ENCODE data around the gene TMEM259.

The TMEM259 gene

DNA sequence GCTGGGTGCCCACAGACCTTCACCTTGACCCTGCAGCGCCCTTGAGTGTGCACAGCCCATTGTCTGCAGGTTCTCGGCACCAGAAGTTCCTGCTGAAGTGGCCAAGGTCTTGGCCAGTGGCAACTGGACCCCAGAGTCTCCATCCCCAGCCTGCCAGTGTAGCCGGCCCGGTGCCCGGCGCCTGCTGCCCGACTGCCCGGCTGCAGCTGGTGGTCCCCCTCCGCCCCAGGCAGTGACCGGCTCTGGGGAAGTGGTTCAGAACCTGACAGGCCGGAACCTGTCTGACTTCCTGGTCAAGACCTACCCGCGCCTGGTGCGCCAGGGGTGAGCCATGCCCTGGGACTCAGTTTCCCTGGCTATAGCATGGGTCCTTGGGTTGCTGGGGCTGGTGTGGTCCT lies 34.1 kb upstream of the TMEM259 start:
- no peak for DNase-seq

DNA sequence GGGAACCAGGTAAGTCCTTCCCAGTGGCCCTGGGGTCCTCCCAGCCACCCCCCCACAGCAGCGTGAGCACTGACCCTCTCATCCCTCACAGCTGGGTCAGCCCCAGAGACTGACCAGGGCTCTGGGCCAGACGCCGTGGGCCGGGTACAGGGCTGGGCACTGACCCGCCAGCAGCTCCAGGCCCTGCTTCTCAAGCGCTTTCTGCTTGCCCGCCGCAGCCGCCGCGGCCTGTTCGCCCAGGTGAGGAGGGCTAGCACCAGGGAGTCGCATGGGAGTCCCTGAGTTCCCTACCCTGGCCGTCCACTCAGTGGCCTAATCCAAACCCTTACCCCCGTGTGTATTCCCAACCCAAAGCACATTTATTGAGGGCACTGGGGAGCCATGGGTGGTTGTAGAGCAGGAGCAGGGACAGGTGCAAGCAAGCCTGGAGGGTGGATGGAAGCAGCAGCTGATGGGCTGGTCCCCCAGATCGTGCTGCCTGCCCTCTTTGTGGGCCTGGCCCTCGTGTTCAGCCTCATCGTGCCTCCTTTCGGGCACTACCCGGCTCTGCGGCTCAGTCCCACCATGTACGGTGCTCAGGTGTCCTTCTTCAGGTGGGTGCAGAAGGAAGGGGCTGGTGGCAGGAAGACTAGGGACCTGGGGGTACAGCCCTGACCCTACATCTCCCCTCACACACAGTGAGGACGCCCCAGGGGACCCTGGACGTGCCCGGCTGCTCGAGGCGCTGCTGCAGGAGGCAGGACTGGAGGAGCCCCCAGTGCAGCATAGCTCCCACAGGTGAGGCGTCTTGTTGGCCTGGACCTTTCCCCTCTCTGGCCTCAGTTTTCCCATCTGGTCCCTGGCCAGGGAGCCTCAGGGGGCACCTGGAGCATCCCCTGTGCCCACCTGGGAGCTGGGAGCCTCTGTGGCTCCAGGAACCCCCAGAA lies 33.4 kb upstream of the TMEM259 start:
- no peak for DNase-seq

DNA sequence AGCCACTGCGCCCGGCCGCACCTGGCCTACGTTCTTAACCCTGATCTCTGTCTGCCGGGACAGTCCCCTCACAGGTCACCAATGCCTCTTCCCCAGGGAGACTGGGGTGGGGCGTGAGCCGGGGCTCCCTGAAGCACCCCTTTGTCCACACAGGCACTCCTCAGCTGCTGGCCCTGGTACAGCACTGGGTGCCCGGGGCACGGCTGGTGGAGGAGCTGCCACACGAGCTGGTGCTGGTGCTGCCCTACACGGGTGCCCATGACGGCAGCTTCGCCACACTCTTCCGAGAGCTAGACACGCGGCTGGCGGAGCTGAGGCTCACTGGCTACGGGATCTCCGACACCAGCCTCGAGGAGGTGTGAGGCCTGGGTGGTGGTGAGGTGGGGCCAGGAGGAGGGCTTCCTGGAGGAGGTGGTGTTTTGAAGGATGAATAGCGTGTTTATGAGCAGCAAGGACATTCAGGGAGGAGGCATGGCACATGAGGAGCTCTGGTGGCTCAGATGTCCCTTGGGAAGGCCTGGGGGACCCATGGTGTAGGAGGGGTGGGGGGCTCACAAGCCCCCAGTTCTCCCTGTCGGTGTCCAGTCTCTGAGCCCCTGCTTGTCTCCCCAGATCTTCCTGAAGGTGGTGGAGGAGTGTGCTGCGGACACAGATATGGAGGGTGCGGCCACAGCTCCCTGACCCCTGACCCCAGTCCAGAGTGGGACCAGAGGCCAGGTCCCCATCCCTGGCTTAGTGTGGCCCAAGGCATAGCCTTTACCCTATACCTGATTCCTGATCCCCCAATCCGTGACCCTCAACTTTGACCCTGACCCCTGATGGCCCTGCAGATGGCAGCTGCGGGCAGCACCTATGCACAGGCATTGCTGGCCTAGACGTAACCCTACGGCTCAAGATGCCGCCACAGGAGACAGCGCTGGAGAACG lies 32.5 kb upstream of the TMEM259 start:
- no peak for DNase-seq

DNA sequence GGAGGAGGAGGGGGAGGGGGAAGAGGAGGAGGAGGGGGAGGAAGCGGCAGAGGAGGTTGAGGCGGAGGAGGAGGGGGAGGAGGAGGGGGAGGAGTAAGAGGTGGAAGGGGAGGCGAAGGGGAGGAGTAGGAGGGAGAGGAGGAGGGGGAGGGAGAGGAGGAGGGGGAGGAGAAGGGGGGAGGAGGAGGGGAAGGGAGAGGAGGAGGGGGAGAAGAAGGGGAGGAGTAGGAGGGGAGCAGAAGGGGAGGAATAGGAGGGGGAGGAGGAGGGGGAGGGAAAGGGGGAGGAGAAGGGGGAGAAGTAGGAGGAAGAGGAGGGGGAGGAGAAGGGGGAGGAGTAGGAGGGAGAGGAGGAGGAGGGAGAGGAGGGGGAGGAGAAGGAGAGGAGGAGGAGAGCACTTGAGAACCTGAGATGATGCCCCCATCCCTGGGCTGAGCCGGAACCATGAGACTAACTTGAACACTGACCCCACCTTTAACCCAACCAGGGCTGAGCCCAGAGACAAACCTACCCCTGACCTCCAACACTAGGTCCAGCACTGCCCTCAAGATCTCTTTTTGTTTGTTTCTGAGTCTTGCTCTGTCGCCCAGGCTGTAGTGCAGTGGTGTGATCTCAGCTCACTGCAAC lies 31.5 kb upstream of the TMEM259 start:
- DNase-seq = no peak

DNA sequence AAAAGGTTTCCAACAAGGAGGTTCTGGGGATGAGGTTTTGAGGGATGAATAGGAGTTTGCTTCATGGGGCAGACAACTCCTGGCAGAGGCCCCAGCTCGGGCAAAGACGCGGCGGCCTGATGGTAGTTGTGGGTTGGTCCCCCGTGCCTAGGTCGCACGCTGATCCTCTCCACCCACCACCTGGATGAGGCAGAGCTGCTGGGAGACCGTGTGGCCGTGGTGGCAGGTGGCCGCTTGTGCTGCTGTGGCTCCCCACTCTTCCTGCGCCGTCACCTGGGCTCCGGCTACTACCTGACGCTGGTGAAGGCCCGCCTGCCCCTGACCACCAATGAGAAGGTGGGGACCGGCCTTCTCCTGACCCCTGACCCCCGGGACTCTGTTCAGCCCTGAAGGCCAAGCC lies 30.9 kb upstream of the TMEM259 start:
- DNase-seq = no peak

DNA sequence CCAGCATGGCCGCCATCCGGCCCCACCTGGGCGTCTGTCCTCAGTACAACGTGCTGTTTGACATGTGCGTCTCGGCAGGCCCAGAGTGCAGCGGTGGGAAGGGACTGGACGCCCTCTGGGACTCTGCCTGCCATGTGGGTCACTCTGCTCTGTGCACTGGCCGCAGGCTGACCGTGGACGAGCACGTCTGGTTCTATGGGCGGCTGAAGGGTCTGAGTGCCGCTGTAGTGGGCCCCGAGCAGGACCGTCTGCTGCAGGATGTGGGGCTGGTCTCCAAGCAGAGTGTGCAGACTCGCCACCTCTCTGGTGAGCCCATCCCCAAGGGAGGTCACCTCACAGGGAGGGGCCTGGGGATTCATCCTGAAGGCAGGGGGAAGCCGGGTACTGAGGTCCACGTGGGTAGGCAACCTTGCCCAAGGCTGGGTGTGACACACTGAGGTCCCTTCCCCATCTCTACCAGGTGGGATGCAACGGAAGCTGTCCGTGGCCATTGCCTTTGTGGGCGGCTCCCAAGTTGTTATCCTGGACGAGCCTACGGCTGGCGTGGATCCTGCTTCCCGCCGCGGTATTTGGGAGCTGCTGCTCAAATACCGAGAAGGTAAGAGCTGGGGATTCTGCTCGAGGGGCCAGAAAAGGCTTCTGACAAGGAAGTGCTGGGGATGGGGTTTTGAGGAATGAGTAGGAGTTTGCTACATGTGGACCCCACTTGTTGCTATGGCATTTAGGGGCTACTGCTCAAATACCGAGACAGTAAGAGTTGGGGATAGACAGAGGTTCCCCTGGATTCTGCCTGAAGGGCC lies 30.3 kb upstream of the TMEM259 start:
- DNase-seq = no peak

DNA sequence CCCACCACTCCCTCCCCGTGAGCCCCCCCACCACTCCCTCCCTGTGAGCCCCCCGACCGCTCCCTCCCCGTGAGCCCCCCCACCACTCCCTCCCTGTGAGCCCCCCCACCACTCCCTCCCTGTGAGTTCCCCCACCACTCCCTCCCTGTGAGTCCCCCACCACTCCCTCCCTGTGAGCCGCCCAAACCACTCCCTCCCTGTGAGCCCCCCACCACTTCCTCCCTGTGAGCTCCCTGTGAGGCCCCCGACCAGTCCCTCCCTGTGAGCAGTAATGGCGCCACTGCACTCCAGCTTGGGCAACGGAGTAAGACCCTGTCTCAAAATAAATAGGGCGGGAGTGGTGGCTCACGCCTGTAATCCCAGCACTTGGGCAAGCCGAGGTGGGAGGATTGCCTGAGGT lies 28.9 kb upstream of the TMEM259 start:
- DNase-seq = no peak

DNA sequence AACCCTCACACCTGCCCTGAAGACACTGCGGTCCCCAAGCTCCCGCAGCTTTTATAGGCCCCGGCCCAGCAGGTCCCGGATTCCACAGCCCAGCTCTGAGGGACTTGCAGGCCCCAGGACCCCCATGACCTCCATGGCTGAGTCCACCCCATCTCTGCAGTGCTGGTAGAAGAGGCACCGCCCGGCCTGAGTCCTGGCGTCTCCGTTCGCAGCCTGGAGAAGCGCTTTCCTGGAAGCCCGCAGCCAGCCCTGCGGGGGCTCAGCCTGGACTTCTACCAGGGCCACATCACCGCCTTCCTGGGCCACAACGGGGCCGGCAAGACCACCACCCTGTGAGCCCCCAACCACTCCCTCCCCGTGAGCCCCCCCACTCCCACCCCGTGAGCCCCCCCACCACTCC lies 28.2 kb upstream of the TMEM259 start:
- DNase-seq = no peak

DNA sequence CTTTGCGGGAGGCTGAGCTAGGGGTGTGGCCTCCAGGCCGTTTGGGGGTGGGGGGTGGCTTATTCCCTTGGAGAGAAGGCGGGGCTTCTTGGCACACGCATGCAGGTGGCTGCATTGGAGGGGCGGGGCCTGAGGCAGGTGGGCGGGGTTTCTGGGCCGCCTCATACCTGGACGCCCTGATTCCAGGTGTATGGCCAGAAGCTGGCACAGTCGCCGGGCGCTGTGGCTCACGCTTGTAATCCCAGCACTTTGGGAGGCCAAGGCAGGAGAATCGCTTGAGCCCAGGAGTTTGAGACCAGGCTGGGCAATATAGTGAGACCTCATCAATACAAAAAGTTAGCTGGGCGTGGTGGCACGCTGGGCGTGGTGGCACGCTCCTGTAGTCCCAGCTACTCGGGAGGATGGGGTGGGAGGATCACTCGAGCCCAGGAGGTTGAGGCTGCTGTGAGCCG lies 26.8 kb upstream of the TMEM259 start:
- no peak for DNase-seq

DNA sequence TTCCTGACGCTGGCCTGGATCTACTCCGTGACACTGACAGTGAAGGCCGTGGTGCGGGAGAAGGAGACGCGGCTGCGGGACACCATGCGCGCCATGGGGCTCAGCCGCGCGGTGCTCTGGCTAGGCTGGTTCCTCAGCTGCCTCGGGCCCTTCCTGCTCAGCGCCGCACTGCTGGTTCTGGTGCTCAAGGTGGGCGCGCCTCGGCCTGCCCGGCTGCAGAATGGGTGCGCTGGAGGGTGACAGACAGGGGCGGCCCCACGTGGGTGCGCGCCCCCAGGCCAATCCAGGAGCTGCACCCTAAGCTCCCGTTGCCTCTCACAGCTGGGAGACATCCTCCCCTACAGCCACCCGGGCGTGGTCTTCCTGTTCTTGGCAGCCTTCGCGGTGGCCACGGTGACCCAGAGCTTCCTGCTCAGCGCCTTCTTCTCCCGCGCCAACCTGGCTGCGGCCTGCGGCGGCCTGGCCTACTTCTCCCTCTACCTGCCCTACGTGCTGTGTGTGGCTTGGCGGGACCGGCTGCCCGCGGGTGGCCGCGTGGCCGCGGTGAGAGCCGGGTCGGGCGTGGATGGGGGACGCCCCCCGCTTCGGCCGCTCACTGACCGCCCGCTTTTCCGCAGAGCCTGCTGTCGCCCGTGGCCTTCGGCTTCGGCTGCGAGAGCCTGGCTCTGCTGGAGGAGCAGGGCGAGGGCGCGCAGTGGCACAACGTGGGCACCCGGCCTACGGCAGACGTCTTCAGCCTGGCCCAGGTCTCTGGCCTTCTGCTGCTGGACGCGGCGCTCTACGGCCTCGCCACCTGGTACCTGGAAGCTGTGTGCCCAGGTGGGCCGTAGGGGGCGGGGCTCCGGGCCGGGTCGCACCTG lies 26.1 kb upstream of the TMEM259 start:
- no peak for DNase-seq

DNA sequence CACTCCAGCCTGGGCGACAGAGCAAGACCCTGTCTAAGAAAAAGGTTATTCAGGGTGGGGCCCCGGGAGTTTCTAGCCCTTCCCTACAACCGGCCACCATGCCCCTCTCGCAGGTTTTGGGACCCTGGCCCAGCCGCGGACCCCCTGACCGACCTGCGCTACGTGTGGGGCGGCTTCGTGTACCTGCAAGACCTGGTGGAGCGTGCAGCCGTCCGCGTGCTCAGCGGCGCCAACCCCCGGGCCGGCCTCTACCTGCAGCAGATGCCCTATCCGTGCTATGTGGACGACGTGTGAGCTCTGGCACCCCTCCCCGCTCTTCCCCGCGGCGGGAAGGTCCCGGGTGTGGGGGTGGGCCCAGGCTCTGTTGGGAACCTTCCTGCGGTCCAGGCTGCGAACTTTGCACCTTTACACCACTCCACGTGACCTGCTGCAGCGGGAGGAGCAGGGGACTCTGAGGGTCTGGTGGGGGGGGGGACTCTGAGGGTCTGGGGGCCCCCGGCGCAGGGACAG lies 25.2 kb upstream of the TMEM259 start:
- DNase-seq = no peak

DNA sequence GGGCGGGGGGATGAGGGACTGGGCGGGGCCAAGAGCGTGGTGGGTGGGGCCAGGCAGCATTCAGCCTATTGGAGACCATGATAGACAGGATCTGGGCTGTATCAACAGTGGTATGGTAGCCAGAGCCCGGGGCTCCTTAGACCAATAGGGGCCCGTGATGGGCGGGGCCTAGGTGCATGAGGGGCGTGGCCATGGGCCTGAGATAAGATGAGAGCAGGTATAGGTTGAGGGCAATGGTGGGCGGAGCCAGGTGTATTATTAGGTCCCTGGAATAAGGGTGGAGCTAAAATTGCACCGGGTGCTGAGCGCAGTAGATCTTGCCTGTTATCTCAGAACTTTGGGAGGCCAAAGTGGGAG lies 24.3 kb upstream of the TMEM259 start:
- peak; percentile 72 for DNase-seq

DNA sequence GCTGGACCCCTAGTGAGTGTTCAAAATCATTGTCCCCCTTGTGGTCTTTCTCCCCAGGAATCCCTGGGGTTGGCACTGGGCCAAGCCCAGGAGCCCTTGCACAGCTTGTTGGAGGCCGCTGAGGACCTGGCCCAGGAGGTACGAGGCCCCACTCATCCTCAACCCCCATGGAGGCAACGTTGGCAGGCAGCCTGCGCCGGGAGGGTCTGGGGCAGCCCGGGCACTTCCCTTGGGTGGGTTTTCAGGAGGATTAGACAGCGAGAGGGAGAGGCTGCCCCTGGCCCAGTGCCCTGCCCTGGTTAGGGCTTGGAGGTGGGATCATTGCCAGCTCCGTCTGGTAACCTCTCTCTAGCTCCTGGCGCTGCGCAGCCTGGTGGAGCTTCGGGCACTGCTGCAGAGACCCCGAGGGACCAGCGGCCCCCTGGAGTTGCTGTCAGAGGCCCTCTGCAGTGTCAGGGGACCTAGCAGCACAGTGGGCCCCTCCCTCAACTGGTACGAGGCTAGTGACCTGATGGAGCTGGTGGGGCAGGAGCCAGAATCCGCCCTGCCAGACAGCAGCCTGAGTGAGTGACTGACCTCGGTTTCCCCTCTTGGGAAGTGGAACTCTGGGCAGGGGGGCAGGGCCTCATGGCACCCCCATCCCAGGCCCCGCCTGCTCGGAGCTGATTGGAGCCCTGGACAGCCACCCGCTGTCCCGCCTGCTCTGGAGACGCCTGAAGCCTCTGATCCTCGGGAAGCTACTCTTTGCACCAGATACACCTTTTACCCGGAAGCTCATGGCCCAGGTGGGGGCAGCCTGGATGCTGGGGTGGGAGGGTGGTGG lies 22.0 kb upstream of the TMEM259 start:
- no peak for DNase-seq

DNA sequence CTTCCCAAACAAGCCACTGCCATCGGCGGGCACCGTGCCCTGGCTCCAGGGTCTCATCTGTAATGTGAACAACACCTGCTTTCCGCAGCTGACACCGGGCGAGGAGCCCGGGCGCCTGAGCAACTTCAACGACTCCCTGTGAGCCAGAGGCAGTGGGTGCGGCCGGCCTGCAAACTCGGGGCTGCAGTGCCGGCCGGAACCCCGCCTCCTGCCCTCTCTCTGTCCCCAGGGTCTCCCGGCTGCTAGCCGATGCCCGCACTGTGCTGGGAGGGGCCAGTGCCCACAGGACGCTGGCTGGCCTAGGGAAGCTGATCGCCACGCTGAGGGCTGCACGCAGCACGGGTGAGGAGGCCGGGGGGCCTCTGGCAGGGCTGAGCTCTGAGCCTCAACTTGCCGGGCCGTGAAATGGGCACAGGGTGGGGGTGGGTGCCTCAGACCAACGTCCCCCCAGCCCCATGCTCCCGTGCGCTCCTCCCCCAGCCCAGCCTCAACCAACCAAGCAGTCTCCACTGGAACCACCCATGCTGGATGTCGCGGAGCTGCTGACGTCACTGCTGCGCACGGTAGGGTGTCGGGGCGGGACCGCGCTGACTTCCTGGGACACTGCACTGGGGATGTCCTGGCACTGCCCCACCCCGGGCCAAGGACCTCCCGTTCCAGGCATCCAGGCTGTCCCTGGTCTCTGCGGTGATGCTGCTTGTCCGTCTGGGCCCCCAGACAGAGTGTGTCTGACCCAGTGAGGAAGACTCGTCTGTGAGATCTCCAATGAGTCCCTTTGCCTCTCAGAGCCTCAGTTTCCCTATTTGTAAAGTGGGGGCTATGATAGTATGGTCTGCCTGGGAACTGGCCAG lies 21.1 kb upstream of the TMEM259 start:
- no peak for DNase-seq

DNA sequence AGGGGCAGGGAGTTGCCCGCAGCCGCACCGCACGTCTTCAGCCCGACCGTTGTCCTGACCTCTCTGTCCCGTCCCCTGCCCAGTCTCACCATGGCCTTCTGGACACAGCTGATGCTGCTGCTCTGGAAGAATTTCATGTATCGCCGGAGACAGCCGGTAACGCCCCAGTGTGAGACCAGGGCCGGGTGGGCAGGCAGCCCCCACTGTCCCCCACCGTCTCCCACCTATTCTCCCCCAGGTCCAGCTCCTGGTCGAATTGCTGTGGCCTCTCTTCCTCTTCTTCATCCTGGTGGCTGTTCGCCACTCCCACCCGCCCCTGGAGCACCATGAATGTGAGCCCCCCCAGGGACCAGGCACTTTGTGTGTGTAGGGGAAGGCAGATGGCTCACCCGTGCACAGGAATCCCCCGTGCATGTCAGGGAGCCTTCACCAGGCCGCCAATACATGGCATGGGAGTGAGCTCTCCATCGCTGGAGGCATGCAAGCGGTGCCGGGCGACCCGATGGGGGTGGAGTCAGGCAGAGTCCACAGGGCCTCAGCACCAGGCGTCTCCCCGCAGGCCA lies 20.4 kb upstream of the TMEM259 start:
- no peak for DNase-seq

DNA sequence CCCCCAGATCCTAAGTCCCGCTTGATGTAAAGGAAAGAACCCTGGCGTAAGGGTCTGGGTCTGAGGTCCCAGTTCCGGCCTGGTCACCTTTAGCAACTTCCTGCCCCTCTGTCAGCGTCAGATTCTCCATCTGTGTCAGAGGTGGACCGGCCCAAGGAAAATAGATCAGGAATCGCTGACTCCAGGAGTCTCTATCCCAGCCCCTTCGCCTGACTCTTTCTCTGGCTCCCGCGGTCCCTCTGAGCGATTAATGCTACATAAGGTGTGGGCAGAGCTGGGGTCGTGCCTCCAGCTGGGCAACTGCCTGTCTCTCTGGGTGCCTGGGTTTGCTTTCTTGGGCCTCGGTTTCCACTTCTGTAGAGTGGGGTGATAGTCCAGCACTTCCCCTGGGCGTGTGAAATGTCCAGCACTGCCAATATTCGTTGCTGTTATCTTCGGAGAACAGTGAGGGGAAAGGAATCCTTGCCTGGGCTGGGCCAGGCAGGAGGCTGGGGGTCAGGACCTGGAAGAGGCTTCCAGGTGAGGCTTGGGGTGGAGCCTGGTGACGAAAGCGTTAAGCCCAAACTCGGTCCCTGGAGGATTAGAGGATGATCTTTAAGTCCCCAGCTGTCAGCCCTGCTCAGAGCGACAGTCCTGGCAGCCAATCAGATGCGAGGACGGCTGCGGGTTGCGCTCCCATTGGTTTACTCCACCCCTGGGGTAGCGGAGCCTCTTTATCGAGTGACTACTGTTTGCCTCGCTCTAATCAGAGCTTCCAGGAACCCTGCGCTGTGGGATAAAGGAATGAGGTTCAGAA lies 19.8 kb upstream of the TMEM259 start:
- DNase-seq = peak; percentile 93

DNA sequence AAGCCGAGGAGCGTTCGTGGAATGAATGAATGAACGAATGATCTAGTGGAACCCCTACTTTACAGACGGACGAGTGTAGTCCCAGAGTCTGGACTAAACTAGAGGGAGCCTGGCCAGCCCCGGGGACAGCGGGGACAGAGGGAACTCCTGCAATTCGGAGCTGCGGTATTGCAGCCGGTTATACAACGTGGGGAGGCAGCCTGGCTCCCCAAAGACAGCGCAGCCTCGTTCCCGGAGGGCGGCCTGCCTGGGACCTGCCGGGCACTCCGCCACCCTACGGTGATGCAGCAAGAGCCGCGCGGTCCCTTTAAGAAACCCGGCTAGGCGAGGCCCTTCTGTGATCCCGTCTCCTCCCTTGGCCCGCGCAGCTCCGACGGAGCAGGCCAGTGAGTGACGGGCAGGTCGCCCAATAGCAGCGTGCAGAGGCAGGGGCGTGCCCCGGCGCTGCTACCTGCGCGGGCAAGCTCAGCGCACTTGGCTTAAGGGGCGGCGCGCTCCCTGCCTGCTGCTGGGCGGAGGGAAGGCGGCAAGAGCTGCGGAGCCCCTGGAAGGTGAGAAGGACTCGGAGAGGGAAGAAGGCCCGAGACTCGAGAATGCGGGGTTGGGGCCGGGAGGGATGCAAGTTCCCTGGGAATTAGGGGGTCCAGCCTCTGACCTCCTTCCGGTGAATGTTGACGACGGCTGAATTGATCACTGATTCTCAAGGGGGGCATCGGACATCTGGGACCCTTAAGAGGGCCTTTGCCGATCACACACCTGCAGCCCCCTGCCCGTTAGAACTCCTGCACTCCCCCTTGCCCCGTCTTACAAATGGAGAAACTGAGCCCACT lies 18.9 kb upstream of the TMEM259 start, which contains the start of gene ABCA7:
Gene ABCA7, plus strand, starts transcription at position 462 of the 830 bp plus-strand sequence. CDS start 1,255 bp downstream, outside the sequence.
- peak; percentile 99 for DNase-seq
